SHP77 treated with DMSO at 0.1 percent for 48 hours (cell line): ENCODE results near the gene MKNK2.

Experiments used
- DNase-seq: peaks from one replicate; lab custom pipeline; 2025; lab: John Stamatoyannopoulos, UW

Gene MKNK2

GRCh38 chr19:2080336-2080988 lies 29.4 kb upstream of the MKNK2 start:
- no peak for DNase-seq

GRCh38 chr19:2079865-2080301 lies 28.8 kb upstream of the MKNK2 start:
- DNase-seq = no peak

GRCh38 chr19:2079076-2079864 lies 28.2 kb upstream of the MKNK2 start:
- DNase-seq = no peak

- DNase-seq = no peak
Observed at GRCh38 chr19:2077833-2078619, 27.0 kb upstream of the MKNK2 start.

GRCh38 chr19:2077398-2077797 lies 26.4 kb upstream of the MKNK2 start:
- DNase-seq = no peak

- no peak for DNase-seq
Observed at GRCh38 chr19:2076526-2076944, 25.5 kb upstream of the MKNK2 start.

- no peak for DNase-seq
Observed at GRCh38 chr19:2072757-2073551, 21.9 kb upstream of the MKNK2 start.

GRCh38 chr19:2070986-2071673 lies 20.1 kb upstream of the MKNK2 start:
- DNase-seq = no peak

GRCh38 chr19:2070436-2070827 lies 19.4 kb upstream of the MKNK2 start:
- DNase-seq = no peak

- peak; percentile 47 for DNase-seq
Observed at GRCh38 chr19:2064788-2065524, 13.9 kb upstream of the MKNK2 start.

GRCh38 chr19:2064395-2064787 lies 13.3 kb upstream of the MKNK2 start:
- DNase-seq = no peak

GRCh38 chr19:2063824-2064223 lies 12.8 kb upstream of the MKNK2 start:
- no peak for DNase-seq

GRCh38 chr19:2062770-2063169 lies 11.7 kb upstream of the MKNK2 start:
- DNase-seq = no peak

- no peak for DNase-seq
Observed at GRCh38 chr19:2062389-2062729, 11.3 kb upstream of the MKNK2 start.

GRCh38 chr19:2061495-2062388 lies 10.7 kb upstream of the MKNK2 start:
- DNase-seq = peak; percentile 98

GRCh38 chr19:2060884-2061494 lies 9.9 kb upstream of the MKNK2 start:
- DNase-seq = no peak

GRCh38 chr19:2059422-2060201 lies 8.6 kb upstream of the MKNK2 start:
- DNase-seq = peak; percentile 25
